NCI-H1048 (cell line): ENCODE measurements around the gene NDUFB11.

Source experiments
- DNase-seq: peaks from one replicate; lab custom pipeline; 2025; lab: John Stamatoyannopoulos, UW

NDUFB11 gene

DNA sequence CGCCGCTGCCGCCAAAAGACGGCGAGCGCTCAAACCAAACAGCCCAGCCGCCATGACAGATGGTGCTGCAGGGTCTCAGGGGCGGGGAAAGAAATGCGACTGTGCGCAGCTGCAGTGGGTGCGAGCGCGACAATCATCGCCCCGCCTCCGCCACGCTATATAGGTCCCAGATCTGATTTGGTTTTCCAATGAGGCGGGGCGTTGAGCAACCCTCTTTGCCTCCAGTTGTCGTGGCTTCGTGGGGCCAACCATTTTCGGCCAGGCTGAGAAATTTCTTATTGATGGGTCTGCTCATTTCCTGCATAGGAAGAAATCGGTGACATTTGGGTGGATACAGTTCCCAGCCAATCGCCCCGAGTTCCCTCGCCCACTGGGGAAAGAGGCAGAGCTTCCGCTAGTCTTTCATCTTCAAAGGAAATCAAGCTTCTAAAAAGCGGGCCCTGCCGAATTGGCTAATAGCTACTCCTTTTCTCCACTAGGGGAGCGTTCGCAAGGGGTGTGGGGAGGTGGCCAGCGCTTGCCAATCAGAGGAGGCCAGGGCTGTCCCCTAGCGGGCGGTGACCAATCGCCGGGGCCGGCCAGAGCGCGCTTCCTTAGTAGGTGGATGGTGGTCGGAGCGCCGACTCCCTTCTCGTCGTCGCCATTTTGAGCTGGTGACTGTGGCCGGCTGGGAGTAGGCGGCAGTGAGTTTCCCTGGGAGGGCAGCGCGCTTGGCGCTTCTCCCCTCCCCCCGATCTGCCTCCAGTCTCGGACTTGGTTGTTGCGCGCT lies at the start of gene NDUFB11, which contains the start of gene RBM10:
TSS of gene NDUFB11 (minus strand) at position 77 of the 769 bp plus-strand sequence. CDS start at position 54, 23 bp downstream.
TSS of gene RBM10 (plus strand) at position 596 of the 769 bp plus-strand sequence. CDS start 2,261 bp downstream, outside the sequence.
- peak; percentile 73 for DNase-seq

DNA sequence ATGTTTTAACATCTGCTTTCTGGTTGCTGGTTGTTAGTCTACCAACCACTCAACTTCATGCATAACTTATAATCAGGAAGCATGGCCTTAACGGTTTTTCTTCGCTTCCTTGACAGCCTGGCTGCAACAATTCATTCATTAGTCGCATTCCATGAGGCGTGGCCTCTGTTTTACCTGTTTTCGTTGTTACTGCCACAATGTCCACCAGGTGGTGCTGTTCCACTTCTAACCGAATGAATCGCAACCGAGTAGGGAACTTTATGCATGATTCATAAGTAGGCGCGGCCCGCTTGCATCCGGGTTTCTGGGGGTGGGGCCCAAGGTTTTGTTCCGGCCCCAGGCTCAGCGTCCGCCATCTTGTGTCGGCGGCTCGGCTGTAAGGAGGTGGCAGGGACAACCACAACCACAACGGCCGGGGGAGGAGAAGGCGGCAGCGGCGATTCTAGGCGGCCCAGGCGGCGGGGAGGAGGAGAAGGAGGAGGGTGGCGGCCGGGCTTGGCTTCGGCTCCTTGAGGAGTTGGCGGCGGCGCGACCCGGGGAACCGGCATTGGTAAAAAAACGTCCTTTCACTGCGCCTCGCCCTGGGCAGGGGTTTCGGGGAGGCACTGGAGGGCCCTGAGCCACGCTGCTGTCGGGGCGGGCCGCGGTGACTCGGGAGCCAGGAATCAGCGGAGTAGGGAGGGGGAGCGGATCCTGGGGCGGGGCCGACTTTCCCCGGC lies 49.1 kb upstream of the NDUFB11 start, which contains the start of gene UBA1:
TSS of gene UBA1 (plus strand) at position 355 of the 719 bp plus-strand sequence. CDS start 4,974 bp downstream, outside the sequence.
- peak; percentile 96 for DNase-seq

DNA sequence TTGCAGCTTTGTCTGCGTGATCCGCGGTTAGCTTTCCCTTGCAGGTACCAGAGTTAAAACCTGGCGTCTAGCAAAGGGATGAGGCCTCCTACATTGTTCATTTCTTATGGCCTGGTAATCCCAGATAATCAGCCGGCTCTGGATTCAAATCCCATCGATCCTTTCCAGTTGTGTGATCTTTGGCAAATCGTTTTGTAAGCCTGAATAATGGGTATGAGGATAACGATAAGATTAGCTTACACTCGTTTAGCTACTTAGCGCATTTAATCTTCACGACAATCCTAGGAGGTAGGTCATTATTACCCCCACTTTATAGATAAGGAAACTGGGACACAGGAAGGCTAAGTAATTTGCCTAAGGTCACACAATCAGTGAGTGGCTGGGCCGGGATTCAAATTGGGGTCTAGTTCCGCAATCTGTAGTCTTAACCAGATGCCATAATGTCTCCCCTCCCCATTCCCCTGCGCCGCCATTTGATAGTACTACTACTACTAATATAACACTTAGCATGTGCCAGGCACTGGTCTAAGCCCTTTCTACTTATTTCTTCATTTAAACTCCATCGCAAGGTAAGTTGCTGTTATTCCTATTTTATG lies 47.4 kb upstream of the NDUFB11 start:
- DNase-seq = no peak

GRCh38 chrX:47191331-47191730 lies 46.8 kb upstream of the NDUFB11 start:
- DNase-seq = no peak

GRCh38 chrX:47190445-47191269 lies 46.2 kb upstream of the NDUFB11 start:
- DNase-seq = peak; percentile 75

- no peak for DNase-seq
Observed at GRCh38 chrX:47189906-47190305, 45.4 kb upstream of the NDUFB11 start.

DNA sequence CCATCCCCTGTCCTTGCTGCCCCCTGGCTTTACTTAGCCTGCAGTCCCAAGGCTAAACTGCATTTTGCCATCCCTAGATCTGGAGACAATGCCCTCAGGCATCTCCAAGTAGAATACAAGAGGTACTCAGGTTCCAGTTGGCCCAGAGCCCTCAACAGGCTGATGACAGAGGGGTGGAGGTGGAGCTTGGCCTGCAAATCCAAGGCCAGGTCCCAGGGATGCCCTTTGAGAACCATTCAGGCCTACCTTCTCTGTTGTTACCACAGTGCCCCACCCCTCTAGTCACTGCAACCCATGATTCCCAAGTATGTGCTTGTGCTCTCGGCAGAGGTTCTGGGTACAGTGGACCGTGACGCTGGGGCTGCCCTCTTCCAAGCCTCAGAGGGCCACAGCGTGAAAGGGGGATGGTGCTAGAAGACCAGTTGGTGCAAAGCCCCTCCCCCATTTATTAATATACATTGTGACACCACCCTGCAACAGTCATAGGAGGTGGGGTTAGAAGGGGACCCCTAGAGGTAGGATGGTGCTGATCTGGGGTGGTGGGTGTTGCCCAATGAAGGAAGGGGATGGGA lies 42.7 kb upstream of the NDUFB11 start:
- DNase-seq = no peak

- no peak for DNase-seq
Observed at GRCh38 chrX:47186096-47186740, 41.7 kb upstream of the NDUFB11 start.

GRCh38 chrX:47185241-47185640 lies 40.7 kb upstream of the NDUFB11 start:
- no peak for DNase-seq

DNA sequence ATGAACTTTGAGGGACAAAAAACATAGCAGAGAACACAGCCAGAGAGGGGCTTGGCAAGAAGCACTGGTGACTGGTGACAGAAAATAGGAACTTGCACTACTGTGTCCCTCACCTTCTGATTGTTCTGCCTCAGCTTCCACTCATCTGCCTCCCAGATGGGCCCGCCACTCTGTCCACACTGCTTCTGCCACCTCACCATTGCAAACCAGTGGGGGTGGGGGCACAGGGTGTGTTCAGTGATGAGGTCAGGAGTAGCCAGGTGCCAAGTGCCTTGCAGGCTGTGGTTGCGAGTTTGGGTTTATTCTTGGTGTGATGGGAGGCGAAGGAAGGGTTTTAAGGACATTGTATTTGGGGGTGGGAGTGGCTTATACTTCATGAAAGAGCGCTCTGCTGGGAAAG lies 40.0 kb upstream of the NDUFB11 start:
- DNase-seq = no peak

DNA sequence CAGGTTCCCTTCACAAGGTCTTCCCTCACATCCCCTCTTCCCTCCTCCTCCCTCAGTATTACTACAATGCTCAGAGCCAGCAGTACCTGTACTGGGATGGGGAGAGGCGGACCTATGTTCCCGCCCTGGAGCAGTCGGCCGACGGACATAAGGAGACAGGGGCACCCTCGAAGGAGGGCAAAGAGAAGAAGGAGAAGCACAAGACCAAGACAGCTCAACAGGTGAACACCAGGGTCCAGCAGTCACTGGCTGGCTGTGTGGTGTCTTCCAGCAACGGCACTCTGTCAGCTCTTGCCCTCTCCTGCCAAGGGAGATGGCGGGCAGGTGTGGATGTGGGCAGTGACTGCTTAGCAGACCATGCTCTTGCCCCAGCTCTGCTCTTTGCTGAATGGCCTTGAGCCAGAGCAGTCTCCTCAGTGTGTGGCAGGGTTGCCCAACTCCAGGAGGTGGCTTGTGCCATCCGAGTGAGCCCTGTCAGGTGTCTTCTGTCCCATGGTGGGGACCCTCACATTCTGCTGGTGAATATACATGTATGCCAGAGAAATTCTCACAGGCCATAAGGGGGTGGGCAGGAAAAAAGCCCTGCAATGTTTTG lies 37.7 kb upstream of the NDUFB11 start:
- DNase-seq = no peak

DNA sequence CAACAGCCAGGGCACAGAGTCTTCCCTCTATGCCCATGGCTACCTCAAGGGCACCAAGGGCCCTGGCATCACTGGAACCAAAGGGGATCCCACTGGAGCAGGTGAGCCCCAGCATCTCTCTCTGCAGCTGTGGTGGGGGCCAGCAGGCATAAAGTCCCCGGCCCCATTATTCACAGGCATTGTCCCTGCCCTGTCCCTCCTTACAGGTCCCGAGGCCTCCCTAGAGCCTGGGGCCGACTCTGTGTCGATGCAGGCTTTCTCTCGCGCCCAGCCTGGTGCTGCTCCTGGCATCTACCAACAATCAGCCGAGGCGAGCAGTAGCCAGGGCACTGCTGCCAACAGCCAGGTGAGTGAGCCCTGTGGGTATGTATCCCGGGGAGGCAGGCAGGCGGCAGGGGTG lies 36.8 kb upstream of the NDUFB11 start:
- no peak for DNase-seq

- no peak for DNase-seq
Observed at GRCh38 chrX:47180346-47180745, 35.8 kb upstream of the NDUFB11 start.

- no peak for DNase-seq
Observed at GRCh38 chrX:47179928-47180255, 35.4 kb upstream of the NDUFB11 start.

- no peak for DNase-seq
Observed at GRCh38 chrX:47179221-47179927, 34.9 kb upstream of the NDUFB11 start.

GRCh38 chrX:47178337-47178736 lies 33.8 kb upstream of the NDUFB11 start:
- DNase-seq = no peak

GRCh38 chrX:47177079-47177478 lies 32.6 kb upstream of the NDUFB11 start:
- no peak for DNase-seq

GRCh38 chrX:47176101-47176740 lies 31.7 kb upstream of the NDUFB11 start:
- DNase-seq = no peak

- no peak for DNase-seq
Observed at GRCh38 chrX:47175588-47175980, 31.1 kb upstream of the NDUFB11 start.
